HG03097 (cell line): ENCODE data around the gene IPPK.

Source experiments
- ATAC-seq: cut with Tn5 transposase; IDR thresholded peaks from one replicate; pipeline ENCODE4 v1.9.1; 2021; ENCODE audit not compliant: unreplicated experiment, low FRiP score

IPPK gene

DNA sequence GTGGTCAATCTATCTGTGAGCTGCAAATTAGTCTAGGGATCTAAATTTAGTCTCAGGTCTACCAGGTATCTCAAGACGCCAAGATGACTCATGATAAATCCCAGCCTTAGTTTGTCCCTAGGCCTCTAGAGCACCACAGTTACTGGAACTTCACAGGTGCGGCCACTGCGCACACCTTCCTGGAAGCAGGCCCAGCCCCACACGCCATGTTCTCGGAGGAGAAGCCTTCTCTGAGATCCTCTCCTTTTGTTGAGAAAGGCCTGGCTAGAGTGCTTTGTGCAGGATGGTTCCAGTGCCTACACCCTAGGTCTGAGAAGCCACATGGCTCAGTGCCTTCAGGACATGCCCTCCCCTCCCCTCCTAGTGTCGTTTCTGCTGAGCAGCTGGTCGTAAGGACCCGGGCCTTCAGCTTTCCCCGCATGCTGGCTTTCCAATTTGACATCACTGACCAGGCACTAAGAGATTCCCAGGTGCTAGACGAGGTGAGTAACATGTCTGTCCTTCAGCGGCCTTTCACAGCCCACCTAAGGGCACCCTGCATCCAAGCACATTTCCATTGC lies 51.9 kb downstream of the IPPK start:
- ATAC-seq = no peak

DNA sequence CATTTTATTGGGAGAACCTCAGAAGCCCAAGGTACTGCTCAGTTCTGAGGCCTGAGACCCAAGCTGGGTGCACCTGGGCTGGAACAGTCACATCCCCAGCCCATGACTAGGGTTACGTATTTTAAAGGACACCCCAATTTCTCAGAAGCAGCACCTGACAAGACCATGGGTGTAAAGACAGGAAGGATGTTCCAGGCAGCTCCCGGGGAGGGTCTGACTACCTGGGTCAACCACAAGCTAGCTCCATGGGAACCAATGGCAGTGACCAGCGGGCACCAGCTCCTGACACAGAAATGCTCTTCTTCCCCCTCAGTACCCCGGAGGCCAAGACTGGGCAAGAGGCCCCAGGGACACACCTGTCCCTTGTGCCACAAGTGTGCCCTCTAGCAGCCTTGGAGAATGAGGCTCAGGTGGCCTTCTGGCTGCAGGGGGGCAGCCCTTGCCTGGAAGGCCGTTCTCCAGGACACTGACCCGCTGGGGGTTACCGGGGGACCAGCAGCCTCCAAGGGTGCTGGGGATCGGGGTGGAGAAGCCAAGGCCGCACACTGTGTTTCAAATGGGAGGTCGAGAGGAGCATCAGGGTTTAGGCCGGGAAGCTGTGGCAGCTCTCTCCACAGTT lies 52.6 kb downstream of the IPPK start:
- ATAC-seq = no peak

DNA sequence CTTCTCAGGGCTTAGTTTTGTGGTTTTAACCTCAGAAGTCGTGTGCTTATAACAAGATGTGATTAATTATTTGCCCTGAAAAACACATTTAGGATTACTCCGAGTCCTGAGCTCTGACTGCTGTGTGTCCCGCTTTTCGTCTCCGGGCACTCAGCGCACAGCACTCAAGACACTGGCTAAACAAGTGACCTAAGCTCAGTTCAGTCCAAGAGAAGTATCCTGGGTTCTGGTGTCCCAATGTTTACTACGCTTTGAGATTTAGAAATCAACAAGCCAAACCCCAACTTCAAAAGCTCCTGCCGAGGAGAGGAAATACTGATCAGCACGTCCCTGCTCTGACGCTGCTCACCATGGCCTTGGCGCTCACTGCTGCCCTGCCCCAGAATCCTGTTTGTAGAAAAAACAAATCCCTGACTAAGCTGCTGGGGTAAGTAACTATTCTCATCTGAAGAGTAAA lies 53.2 kb downstream of the IPPK start:
- ATAC-seq = no peak

DNA sequence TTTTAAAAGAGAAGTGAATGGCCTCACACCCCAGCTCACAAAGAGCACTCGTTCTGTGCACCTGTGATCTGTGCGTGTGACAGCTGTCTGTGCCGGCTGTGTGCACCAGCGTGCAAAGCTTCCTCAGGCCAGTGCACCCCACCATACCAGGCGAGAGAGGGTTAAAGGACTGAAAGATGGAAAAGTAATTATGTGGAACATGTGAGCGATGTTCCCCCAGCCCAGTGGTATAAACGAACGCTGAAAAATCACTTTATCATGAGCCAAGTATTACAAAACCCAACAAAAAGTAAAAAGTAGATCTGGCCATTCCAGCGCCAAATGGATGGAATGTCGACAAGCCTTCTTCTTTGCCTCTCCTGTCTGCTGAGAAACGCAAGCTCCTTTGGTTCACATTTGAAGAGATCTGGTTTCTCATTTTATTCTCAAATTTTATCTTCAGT lies 53.7 kb downstream of the IPPK start:
- ATAC-seq = no peak

DNA sequence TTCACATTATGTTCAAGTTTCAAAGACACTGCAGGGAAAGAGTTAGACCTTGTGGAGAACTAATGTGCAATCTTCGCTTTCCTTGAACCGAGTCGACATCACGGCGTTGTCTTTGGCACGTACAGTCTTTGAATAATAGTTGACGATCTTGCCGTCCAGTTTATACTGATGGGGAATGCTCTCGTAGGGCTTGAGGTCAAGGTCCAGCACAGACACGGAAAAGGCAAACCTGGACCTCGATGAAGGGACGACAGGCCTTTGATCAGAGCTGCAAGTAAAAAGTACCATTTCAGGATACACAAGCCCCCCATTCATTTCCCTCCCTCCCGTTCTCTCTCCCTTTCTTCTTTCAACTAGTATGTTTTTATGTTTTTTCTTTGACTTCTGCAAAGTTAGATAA lies 54.1 kb downstream of the IPPK start:
- no peak for ATAC-seq

DNA sequence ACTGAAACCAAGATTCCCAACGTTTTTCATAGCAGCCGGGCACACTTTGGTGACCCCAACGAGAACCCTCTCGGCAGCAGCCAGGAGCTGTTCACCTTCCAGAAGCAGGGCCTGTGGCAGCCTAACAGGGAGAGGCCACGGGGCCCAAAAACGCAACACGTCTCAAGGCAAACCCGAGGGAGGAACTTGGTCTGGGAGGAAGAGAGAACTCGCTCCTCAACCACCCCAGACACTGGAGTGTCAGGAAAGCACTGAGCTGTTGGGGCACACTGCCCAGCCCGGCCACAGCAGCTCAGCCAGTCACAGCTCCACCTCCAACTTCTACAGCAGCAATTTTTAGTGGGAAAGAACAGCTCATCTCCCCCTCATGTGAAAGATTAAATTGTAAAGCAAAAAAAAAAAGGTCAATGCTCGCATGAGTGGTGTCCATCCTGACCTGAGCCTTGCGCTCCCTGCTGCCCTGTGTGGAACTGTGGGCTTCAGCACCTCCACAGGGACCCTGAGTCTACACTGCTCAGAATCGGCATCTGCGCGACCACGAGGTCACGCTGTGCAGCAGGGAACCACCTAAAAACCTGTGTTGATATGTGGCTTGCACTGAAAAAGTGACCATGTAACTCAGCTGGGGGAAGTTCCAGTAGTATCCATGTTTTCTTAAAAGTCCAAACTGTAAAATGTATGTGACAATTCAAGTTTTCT lies 55.0 kb downstream of the IPPK start:
- no peak for ATAC-seq

DNA sequence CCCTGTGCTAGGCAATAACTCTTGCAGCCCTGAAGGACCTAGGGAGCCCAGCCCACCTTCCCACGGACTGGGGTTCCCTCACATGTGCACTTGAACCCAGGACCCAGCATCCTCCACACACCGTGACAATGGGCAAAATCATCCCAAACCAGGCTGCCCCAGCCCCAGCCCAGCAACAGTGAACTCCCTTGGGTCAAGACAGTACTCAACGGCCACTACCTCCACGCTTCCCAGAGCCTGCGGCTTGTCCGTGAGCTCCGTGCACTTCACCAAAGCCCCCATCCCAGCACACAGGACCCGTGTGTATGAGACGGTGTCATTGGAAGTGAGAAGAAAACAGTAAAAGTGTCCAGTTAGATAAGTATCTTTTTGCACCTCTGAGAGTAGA lies 55.8 kb downstream of the IPPK start:
- ATAC-seq = no peak

DNA sequence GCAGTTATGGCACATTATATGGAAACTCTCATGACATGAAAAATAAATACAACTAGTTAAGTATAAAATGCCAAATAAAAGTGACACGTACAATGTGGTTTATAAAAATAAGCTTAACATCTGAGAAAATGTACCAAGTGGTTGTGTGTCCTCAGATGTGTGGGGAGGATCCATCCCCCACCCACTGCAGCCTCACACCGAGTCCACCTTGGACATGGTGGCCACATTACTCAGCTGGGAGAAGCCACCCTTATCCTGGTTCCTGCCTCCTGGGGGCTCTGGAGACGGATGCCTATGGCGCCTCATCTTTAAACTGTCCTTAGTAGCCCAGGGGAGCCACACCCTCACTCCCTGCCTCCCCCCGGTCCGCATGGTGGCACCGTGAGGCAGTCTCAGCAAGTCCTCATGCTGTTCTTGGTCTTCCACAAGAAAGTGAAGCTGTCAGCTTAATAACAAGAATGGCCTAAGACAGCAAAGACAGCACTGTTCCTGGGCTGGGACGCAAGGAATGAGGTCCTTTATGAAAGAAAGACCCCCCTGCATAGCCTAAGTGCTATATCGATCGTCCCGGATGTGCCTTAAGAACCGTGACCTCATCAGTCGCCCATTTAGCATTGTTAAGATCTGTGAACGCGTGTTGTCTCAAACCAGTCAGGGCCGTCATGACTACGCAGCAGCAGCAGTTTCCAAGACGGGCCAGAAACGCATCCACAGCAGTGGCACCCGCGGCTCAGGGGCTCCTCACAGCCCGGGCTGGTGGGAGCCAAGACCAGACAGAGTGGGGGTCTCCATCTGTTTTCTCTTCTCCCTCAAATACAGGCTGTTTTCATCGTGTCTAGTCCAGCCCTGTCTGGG lies 56.4 kb downstream of the IPPK start:
- no peak for ATAC-seq

DNA sequence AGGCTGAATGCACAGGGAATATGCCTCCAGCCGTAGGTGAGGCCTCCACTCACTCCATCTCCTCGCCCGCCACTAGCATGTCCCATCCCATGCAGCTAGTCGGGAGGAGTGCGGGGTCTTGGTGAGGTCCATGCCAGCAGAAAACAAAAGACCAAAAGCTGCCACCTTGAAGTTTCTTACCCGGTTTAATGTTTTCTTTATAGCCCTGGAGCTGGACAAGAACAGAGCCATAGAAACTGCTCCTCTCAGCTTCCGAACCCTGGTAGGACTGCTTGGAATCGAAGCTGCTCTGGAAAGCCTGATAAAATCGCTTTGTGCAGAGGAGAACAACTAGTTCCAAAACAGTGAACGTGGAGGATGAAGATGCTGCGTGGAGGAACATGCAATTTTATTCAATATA lies 57.1 kb downstream of the IPPK start:
- ATAC-seq = no peak

DNA sequence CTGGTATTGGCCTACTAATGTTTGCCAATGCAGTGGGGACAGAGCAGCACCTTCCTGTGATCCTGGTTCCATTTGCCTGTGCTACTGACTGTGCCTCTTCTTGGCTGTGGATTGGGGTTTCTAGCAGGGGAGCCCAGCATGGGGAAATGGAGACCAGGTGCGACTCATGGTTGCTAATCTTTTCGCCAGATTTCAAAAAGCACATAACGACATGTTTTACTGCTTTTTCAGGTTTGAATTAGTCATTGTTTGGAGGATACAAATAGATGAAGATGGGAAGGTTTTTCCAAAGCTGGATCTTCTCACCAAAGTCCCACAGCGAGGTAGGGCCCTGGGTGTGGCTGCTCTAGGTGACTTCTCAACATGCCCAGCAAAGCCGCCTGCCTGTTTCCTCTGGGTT lies 57.6 kb downstream of the IPPK start:
- ATAC-seq = no peak

DNA sequence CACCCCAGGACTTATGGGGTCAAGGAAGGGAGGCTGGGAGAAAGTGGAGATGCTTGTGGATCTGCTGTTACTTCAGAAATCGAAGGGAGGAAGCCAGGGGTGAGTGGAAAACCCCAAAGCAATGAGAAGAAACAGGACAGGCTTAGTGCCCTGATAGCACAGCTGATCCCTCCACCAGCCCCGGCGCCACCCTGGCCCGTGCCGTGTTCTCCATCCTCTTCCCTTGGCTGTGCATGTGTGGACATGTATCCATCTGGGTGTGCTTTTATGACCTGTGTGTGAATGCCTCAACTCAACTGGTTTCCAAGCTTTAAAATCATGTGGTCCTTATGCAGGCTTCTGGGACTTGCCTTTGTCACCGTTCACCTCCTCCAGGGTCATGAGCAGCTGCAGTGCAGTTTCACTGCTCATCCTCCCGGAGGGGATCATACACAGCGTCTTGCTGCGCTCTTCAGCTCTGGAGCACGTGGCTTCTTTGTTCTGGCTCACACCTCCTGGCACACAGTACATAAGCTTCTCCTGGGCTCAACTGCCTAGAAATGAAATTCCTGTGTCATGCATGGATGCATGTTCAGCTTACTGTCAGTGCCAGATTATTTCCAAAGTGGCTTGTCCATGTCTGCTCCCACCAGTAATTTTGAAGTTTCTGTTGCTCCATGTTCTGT lies 58.2 kb downstream of the IPPK start:
- no peak for ATAC-seq

DNA sequence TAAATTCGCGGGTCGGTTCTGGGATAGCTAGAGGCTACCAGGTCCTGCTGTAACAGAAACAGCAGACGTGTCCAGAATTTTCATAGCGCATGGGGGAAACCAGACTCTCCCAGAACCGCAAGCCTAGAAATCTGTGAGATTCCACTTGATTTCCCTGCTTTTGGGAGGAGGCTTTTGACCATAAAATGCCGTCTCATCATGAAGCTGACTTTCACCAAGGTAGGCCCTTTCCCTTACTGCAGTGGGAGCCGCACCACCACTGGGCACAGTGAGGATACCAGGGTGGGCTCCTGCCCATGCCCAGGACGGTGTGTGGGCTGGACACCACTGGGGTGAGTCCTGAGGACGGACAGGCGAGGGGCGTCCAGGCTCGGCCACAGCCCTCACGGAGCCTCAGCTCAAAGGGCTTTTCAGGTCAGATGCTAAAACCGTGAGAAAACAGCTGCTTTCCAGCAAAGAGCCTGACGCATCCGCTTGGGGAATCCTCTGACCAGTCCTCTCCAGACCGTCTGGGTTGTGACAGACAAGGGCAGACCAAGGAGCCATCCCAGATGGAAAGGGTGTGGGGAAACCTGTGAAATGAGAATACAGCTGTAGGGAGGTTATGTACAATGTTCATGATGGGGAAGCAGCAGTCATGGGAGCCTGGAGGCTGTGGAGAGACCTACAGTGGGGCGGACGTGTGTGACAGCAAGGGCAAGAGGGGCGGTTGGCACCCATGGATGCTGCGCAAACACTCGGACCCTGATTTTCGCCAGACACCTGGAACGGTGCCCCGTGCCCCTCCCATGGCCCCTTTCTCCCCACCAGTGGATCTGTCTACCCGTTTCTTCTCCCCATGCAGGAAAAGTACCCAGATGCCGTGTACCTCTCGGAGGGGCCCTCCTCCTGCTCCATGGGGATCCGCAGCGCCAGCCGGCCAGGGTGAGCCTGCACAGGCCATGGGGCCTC lies 59.2 kb downstream of the IPPK start:
- no peak for ATAC-seq

DNA sequence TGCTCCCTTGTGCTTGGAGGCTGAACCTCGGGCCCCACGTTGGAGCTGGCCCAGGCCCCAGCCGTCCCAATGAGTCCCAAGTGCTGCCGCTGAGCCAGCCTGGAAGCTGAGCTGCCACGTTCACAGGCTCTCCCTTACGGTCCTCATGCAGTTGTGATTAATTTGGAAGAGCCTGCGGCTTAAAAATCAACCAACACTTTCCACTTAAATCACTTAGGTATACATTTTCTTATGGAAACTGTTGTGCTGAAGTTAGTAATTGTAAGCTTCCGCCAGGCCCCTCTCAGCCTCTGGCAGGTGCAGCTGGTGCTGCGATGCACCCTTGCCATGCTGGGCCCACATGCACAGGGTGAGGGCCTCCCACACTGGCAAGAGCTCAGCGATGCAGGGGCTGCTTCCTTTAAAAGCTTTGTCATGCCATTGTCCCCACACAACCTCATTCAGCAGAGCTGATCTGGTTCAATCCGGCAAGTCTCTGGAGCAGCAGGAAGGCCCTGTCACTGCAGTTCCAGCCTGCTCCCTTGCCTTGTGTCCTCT lies 61.0 kb downstream of the IPPK start:
- ATAC-seq = no peak

DNA sequence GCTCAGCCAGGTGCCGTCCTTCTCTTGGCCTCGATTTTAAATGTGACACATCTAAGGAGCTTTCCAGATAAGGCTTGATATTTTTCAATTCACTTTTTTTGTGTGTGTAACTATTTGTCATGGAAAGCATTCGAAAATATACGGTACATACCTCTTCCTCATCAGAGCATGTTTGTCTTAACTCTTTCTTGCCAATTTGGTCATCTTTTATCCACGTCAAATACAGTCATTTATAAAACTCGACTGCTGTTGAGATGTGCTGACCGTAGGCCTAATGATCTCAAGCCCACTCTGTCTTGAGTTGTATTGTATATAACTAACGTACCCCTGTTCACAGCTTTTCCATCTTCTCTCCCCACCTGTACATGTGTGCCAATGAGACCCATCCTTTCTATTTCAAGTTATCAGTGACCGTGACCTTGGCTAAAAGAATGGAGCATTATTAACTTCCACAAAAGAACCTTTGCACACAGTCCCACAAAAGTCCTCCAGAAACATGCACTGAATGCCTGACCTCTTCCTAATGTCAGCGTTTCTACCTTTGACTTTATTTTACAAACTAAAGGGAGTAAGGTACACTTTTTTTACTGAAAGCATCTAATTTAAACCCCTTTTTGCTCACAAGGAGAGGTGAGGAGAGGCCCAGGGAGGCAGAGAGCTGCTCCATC lies 61.6 kb downstream of the IPPK start:
- ATAC-seq = no peak

DNA sequence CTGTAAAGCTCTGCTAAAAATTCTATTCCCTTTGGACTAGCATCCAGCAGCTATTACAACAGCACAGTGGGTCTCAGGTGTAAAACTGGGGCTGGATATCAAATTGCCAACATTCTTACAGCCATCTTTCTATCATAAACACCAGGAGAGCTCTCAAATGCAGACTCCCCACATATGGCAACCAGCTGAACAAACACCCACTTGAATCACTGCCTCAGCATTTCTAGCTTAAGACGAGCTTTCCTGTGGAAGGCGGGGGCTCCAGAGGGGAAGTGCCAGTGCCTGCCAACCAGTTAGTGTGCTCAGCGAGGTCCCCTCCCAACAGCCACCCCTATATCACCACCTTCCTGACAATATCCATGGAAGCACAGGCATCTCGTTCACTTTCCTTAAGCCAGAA lies 62.2 kb downstream of the IPPK start:
- no peak for ATAC-seq

DNA sequence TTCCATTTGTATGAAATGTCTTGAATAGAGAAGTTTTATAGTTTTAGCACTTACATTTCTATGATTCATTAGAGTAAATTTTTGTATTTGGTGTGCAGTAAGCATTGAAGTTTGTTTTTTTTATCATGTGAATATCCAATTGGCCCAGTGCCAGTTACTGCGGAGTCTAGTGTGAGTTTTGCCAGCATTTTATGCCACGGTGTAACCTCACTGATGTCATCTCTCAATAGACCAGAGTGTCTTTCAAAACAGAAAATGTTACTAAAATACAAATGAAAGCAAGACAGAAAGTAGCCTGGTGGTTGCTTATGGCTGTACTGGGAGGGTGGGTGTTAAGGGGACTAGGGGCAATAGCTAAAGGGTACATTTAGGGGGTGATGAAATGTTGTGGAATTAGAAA lies 62.8 kb downstream of the IPPK start:
- ATAC-seq = no peak

DNA sequence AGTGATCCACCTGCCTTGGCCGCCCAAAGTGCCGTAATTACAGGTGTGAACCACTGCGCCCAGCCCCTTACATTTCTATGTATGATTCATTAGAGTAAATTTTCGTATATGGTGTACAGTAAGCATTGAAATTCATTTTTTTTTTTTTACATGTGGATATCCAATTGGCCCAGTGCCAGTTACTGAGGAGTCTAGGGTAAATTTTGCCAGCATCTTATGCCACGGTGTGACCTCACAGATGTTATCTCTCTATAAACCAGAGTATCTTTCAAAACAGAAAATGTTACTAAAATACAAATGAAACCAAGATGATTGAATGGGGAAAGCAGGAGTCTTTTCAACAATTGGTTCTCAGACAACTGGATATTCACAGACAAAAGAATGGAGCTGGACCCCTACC lies 64.7 kb downstream of the IPPK start:
- ATAC-seq = no peak

DNA sequence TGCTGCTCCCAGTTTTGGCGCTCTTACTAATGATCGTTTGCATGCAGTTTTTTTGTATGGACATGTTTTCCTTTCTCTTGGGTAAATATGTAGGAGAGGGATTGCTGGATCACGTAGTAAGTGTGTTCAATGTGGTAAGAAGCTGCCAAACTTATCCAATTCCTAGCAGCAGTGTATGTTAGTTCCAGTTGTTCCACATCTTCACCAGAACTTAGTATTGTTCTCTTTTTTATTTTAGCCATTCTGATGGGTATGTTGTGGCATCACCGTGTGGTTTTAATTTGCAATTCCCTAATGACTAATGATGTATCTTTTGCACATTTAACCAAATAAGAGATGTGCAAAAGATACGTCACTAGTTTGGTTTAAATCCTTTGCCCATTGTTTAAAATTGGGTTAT lies 65.9 kb downstream of the IPPK start:
- no peak for ATAC-seq

DNA sequence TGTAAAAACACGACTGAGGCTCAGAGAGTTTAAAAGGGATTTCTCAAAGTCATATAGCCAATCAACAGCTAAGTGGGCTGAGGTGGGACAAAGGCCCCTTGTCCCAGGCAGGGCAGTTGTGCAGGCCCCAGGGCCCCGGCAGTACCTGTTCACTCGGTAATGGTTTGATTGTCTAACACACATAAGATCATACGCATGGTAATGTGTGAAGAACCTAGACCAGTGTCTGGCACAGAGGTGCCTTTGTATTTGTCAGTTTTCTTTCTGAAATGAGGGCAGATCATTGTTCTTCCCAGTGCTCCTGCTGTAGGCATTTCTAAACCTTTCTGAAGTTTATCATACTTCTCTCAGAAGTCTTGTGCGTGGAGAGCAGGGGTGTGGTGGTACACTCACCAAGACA lies 66.8 kb downstream of the IPPK start:
- no peak for ATAC-seq
